Measurements from ENCODE around the gene IFT27.
"Not testable (repeated sequence)": the region's sequence is repeated elsewhere in the genome, so short reads cannot be mapped to it uniquely, and the experiment has no call there.

Gene IFT27

DNA sequence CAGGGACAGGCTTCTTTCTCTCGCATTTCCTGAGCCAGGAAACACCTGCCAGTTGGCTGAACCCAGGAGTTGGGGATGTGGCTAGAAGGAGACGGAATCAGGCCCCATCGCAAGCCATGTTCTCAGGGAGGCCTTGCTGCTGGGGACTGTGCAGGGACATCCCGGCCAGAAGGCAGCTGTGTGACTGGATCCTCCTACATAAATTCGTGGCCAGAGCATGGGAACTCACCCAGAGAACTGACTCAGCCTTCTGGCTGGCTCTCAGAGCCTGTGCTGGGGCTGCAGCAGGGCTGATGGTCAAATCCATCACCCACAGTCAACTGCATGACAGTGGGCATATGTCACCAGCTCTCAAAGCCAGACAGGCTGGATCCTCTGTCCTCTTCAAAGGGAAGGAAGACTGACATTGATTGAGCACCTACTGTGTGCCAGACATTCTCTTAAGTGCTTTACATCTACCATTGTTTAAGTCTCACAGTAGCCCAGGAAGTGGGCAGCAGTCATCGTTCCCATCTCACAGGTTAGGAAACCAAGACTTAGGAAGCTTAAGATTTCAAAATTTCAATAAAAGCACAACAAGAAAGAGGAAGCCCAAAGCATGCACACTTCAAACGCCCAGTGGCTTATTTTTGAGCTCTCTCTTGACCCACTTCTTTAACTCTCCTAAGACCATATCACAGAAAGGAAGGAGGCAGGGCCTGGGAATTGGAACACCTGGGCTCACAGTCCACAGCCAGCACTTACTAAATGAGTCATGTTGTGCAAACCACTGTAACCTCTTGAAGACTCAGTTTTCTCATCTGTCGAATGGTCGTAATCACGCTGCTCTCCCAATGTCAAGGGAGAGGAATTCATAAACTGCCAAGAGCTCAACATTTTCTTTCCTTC, 41.5 kb downstream of the IFT27 start:
- Histone ChIP-seq H3K9me3 (ENCODE audit: control extremely low read depth in 1 of 5, control insufficient read depth in 4 of 5, insufficient read depth in 2 of 5, low read depth in 1 of 5, low read length in 4 of 5) (peaks cover 0 to 4% (median 0%) of the 10 kb centered on the region in 5 experiments), H3K36me3 (ENCODE audit: control insufficient read depth in 4 of 4, insufficient read depth in 4 of 4, low read length in 3 of 4) (no peaks in the 10 kb centered on the region), H3K27me3 (replicated peaks in 2 of 5; ENCODE audit: control insufficient read depth in 4 of 5, insufficient read depth in 5 of 5, low read length in 4 of 5) (peaks cover 0 to 23% (median 6%) of the 10 kb centered on the region in 5 experiments), H3K27ac (ENCODE audit: insufficient read depth in 1 of 2, low read depth in 1 of 2, low read length in 2 of 2, poor library complexity in 1 of 2, severe bottlenecking in 2 of 2) (no peak overlapping the region), H3K4me3 (ENCODE audit: control insufficient read depth in 1 of 7, extremely low read depth in 1 of 7, insufficient read depth in 4 of 7, low read depth in 2 of 7, low read length in 6 of 7) (no peak overlapping the region), H3K4me1 (ENCODE audit: control extremely low read depth in 1 of 4, control insufficient read depth in 4 of 4, insufficient read depth in 4 of 4, low read length in 3 of 4) (peaks cover 0 to 10% (median 4%) of the 10 kb centered on the region in 4 experiments)
- WGBS (ENCODE audit: insufficient coverage): 51% methylated on average over 9 of the region's 10 CpGs
- ChIA-PET POLR2A (no interaction called here), CTCF (no interaction called here)
- DNase-seq: peak in 2 of 3 donors; percentile 37 to 39

DNA sequence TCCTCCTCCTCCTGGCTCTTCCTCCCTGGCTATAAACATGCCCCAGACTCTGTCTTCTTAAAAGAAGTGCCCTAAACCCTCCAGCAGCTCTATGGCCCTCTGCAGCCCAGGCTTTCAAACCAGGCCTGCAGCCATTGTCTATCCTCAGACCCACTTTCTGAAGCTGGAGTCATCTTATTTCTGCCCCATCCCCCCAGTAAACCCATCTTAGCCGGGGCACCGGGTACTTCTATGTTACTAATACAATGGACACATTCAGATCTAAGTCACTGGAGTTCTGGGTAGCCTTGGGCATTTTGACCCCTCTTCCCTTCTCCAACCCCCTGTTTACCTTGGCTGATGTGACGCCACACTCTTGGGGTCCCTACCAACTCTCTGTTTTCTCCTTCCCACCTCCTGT, 42.6 kb downstream of the IFT27 start:
- POLR2A ChIA-PET: no interaction called here
- CTCF ChIA-PET: no interaction called here
- WGBS (ENCODE audit: insufficient coverage): 100% methylated on average over 2 of the region's 3 CpGs
- Histone ChIP-seq H3K4me3 (ENCODE audit: control insufficient read depth in 1 of 7, extremely low read depth in 1 of 7, insufficient read depth in 4 of 7, low read depth in 2 of 7, low read length in 6 of 7) (no peak overlapping the region), H3K27me3 (replicated peaks in 2 of 5; ENCODE audit: control insufficient read depth in 4 of 5, insufficient read depth in 5 of 5, low read length in 4 of 5) (peaks cover 0 to 26% (median 7%) of the 10 kb centered on the region in 5 experiments), H3K36me3 (ENCODE audit: control insufficient read depth in 4 of 4, insufficient read depth in 4 of 4, low read length in 3 of 4) (no peaks in the 10 kb centered on the region), H3K4me1 (ENCODE audit: control extremely low read depth in 1 of 4, control insufficient read depth in 4 of 4, insufficient read depth in 4 of 4, low read length in 3 of 4) (peaks cover 0 to 10% (median 4%) of the 10 kb centered on the region in 4 experiments), H3K27ac (ENCODE audit: insufficient read depth in 1 of 2, low read depth in 1 of 2, low read length in 2 of 2, poor library complexity in 1 of 2, severe bottlenecking in 2 of 2) (no peak overlapping the region), H3K9me3 (ENCODE audit: control extremely low read depth in 1 of 5, control insufficient read depth in 4 of 5, insufficient read depth in 2 of 5, low read depth in 1 of 5, low read length in 4 of 5) (no peaks in the 10 kb centered on the region)
- no peak for DNase-seq

- peaks cover 0 to 24% (median 9%) of the 10 kb centered on the region in 5 experiments for H3K27me3 ChIP-seq (replicated peaks in 2 of 5; ENCODE audit: control insufficient read depth in 4 of 5, insufficient read depth in 5 of 5, low read length in 4 of 5)
- no peaks in the 10 kb centered on the region for H3K9me3 ChIP-seq (ENCODE audit: control extremely low read depth in 1 of 5, control insufficient read depth in 4 of 5, insufficient read depth in 2 of 5, low read depth in 1 of 5, low read length in 4 of 5)
- H3K27ac ChIP-seq (ENCODE audit: insufficient read depth in 1 of 2, low read depth in 1 of 2, low read length in 2 of 2, poor library complexity in 1 of 2, severe bottlenecking in 2 of 2): no peak overlapping the region
- ChIA-PET CTCF (no interaction called here), POLR2A (no interaction called here)
- no peaks in the 10 kb centered on the region for H3K36me3 ChIP-seq (ENCODE audit: control insufficient read depth in 4 of 4, insufficient read depth in 4 of 4, low read length in 3 of 4)
- H3K4me1 ChIP-seq (ENCODE audit: control extremely low read depth in 1 of 4, control insufficient read depth in 4 of 4, insufficient read depth in 4 of 4, low read length in 3 of 4): peaks cover 0 to 10% (median 4%) of the 10 kb centered on the region in 4 experiments
- no peak overlapping the region for H3K4me3 ChIP-seq (ENCODE audit: control insufficient read depth in 1 of 7, extremely low read depth in 1 of 7, insufficient read depth in 4 of 7, low read depth in 2 of 7, low read length in 6 of 7)
- WGBS (ENCODE audit: insufficient coverage): 78% methylated on average over 1 of the region's 1 CpG
- no peak for DNase-seq
These were observed 43.3 kb downstream of the IFT27 start for GRCh38 chr22:36732609-36733008.

GRCh38 chr22:36731916-36732315, 44.0 kb downstream of the IFT27 start:
- CTCF ChIA-PET: no interaction called here
- Histone ChIP-seq H3K27ac (ENCODE audit: insufficient read depth in 1 of 2, low read depth in 1 of 2, low read length in 2 of 2, poor library complexity in 1 of 2, severe bottlenecking in 2 of 2) (no peak overlapping the region), H3K9me3 (ENCODE audit: control extremely low read depth in 1 of 5, control insufficient read depth in 4 of 5, insufficient read depth in 2 of 5, low read depth in 1 of 5, low read length in 4 of 5) (no peaks in the 10 kb centered on the region), H3K4me1 (ENCODE audit: control extremely low read depth in 1 of 4, control insufficient read depth in 4 of 4, insufficient read depth in 4 of 4, low read length in 3 of 4) (peaks cover 0 to 10% (median 4%) of the 10 kb centered on the region in 4 experiments), H3K27me3 (replicated peaks in 2 of 5; ENCODE audit: control insufficient read depth in 4 of 5, insufficient read depth in 5 of 5, low read length in 4 of 5) (peaks cover 2 to 22% (median 6%) of the 10 kb centered on the region in 5 experiments), H3K36me3 (ENCODE audit: control insufficient read depth in 4 of 4, insufficient read depth in 4 of 4, low read length in 3 of 4) (no peaks in the 10 kb centered on the region), H3K4me3 (ENCODE audit: control insufficient read depth in 1 of 7, extremely low read depth in 1 of 7, insufficient read depth in 4 of 7, low read depth in 2 of 7, low read length in 6 of 7) (no peak overlapping the region)
- POLR2A ChIA-PET: no interaction called here
- 92% methylated on average over 5 of the region's 5 CpGs for WGBS (ENCODE audit: insufficient coverage)
- no peak for DNase-seq

GRCh38 chr22:36731321-36731720, 44.6 kb downstream of the IFT27 start:
- 90% methylated on average over 5 of the region's 6 CpGs for WGBS (ENCODE audit: insufficient coverage)
- not testable (repeated sequence) for H3K4me1 ChIP-seq (ENCODE audit: control extremely low read depth in 1 of 4, control insufficient read depth in 4 of 4, insufficient read depth in 4 of 4, low read length in 3 of 4)

GRCh38 chr22:36730176-36730858, 45.6 kb downstream of the IFT27 start:
- Histone ChIP-seq H3K4me3 (ENCODE audit: control insufficient read depth in 1 of 7, extremely low read depth in 1 of 7, insufficient read depth in 4 of 7, low read depth in 2 of 7, low read length in 6 of 7) (no peak overlapping the region), H3K9me3 (ENCODE audit: control extremely low read depth in 1 of 5, control insufficient read depth in 4 of 5, insufficient read depth in 2 of 5, low read depth in 1 of 5, low read length in 4 of 5) (no peaks in the 10 kb centered on the region), H3K4me1 (ENCODE audit: control extremely low read depth in 1 of 4, control insufficient read depth in 4 of 4, insufficient read depth in 4 of 4, low read length in 3 of 4) (peaks cover 0 to 10% (median 4%) of the 10 kb centered on the region in 4 experiments), H3K36me3 (ENCODE audit: control insufficient read depth in 4 of 4, insufficient read depth in 4 of 4, low read length in 3 of 4) (no peaks in the 10 kb centered on the region), H3K27ac (ENCODE audit: insufficient read depth in 1 of 2, low read depth in 1 of 2, low read length in 2 of 2, poor library complexity in 1 of 2, severe bottlenecking in 2 of 2) (no peak overlapping the region), H3K27me3 (replicated peaks in 2 of 5; ENCODE audit: control insufficient read depth in 4 of 5, insufficient read depth in 5 of 5, low read length in 4 of 5) (peaks cover 0 to 11% (median 7%) of the 10 kb centered on the region in 5 experiments)
- POLR2A ChIA-PET: no interaction called here
- CTCF ChIA-PET: no interaction called here
- no peak for DNase-seq
- 95% methylated on average over 14 of the region's 19 CpGs for WGBS (ENCODE audit: insufficient coverage)

More at GRCh38 chr22:36731321-36731720, 44.6 kb downstream of the IFT27 start:
- H3K9me3 ChIP-seq (ENCODE audit: control extremely low read depth in 1 of 5, control insufficient read depth in 4 of 5, insufficient read depth in 2 of 5, low read depth in 1 of 5, low read length in 4 of 5); POLR2A ChIA-PET; DNase-seq; H3K27ac ChIP-seq (ENCODE audit: insufficient read depth in 1 of 2, low read depth in 1 of 2, low read length in 2 of 2, poor library complexity in 1 of 2, severe bottlenecking in 2 of 2); H3K36me3 ChIP-seq (ENCODE audit: control insufficient read depth in 4 of 4, insufficient read depth in 4 of 4, low read length in 3 of 4); CTCF ChIA-PET; H3K4me3 ChIP-seq (ENCODE audit: control insufficient read depth in 1 of 7, extremely low read depth in 1 of 7, insufficient read depth in 4 of 7, low read depth in 2 of 7, low read length in 6 of 7): not testable (repeated sequence)
- peaks cover under 1 to 17% (median 2%) of the 10 kb centered on the region in 5 experiments for H3K27me3 ChIP-seq (replicated peaks in 2 of 5; ENCODE audit: control insufficient read depth in 4 of 5, insufficient read depth in 5 of 5, low read length in 4 of 5)

DNA sequence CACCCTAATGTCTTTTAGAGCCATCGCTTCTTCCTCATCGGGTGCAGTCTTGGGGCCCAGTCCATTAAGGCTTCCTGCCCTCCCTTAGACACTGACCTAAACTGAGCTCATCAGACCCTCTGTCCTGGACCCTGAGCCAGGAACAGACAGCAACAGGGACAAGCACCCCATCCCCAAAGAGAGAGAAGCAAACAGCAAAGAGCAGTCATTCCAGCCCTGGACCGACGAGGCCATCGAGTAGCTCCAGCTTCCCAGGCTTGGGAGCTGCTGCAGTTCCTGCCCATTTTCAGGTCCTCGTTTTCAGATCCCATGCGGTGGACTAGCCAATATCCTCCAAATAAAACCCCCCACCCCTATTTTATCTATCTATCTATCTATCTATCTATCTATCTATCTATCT, 46.6 kb downstream of the IFT27 start:
- Histone ChIP-seq H3K4me1 (ENCODE audit: control extremely low read depth in 1 of 4, control insufficient read depth in 4 of 4, insufficient read depth in 4 of 4, low read length in 3 of 4) (peaks cover 0 to 5% (median 2%) of the 10 kb centered on the region in 4 experiments), H3K9me3 (ENCODE audit: control extremely low read depth in 1 of 5, control insufficient read depth in 4 of 5, insufficient read depth in 2 of 5, low read depth in 1 of 5, low read length in 4 of 5) (no peaks in the 10 kb centered on the region), H3K36me3 (ENCODE audit: control insufficient read depth in 4 of 4, insufficient read depth in 4 of 4, low read length in 3 of 4) (no peaks in the 10 kb centered on the region), H3K4me3 (ENCODE audit: control insufficient read depth in 1 of 7, extremely low read depth in 1 of 7, insufficient read depth in 4 of 7, low read depth in 2 of 7, low read length in 6 of 7) (no peak overlapping the region), H3K27ac (ENCODE audit: insufficient read depth in 1 of 2, low read depth in 1 of 2, low read length in 2 of 2, poor library complexity in 1 of 2, severe bottlenecking in 2 of 2) (no peak overlapping the region), H3K27me3 (replicated peaks in 2 of 5; ENCODE audit: control insufficient read depth in 4 of 5, insufficient read depth in 5 of 5, low read length in 4 of 5) (peaks cover 0 to 13% (median 7%) of the 10 kb centered on the region in 5 experiments)
- CTCF ChIA-PET: no interaction called here
- POLR2A ChIA-PET: no interaction called here
- DNase-seq: no peak
- WGBS (ENCODE audit: insufficient coverage): 72% methylated on average over 6 of the region's 7 CpGs

All from common myeloid progenitor, CD34-positive (primary cell).